Ishikawa (cell line): ENCODE measurements around the gene TEAD1.
A peak's percentile ranks its signal among the peaks of the same experiment; 100 is the strongest.

Experiments
- CEBPB ChIP-seq: IDR thresholded peaks from 2 replicates; pipeline ENCODE4 v1.6.1; 2012
- CREB1 ChIP-seq: IDR thresholded peaks from 2 replicates; pipeline ENCODE4 v1.6.1; 2012; ENCODE audit warnings: low read depth
- EGR1 ChIP-seq: IDR thresholded peaks from 2 replicates; pipeline ENCODE4 v1.6.1; 2012
- EP300 ChIP-seq: IDR thresholded peaks from 2 replicates; pipeline ENCODE4 v1.6.1; 2012; ENCODE audit warnings: borderline replicate concordance
- FOXM1 ChIP-seq: IDR thresholded peaks from 2 replicates; pipeline ENCODE4 v1.6.1; 2012; ENCODE audit warnings: low read depth, borderline replicate concordance
- NFIC ChIP-seq: IDR thresholded peaks from 2 replicates; pipeline ENCODE4 v1.6.1; 2012
- RAD21 ChIP-seq: IDR thresholded peaks from 2 replicates; pipeline ENCODE4 v1.6.1; 2012; ENCODE audit warnings: low read depth
- TAF1 ChIP-seq: IDR thresholded peaks from 2 replicates; pipeline ENCODE4 v1.6.1; 2012; ENCODE audit warnings: low read depth, mild to moderate bottlenecking
- TCF12 ChIP-seq: IDR thresholded peaks from 2 replicates; pipeline ENCODE4 v1.6.1; 2012; ENCODE audit warnings: low read depth
- TEAD4 ChIP-seq: IDR thresholded peaks from 2 replicates; pipeline ENCODE4 v1.6.1; 2012
- USF1 ChIP-seq: IDR thresholded peaks from 2 replicates; pipeline ENCODE4 v1.6.1; 2012
- YY1 ChIP-seq: IDR thresholded peaks from 2 replicates; pipeline ENCODE4 v1.6.1; 2012; ENCODE audit warnings: low read depth
- ZBTB7A ChIP-seq: IDR thresholded peaks from 2 replicates; pipeline ENCODE4 v1.6.1; 2012; ENCODE audit warnings: low read depth
- TF ChIP-seq, protein P1 (sequence below): IDR thresholded peaks from 2 replicates; pipeline ENCODE4 v1.6.1; 2012; ENCODE audit warnings: low read depth, mild to moderate bottlenecking
- TF ChIP-seq, protein P2 (sequence below): IDR thresholded peaks from 2 replicates; pipeline ENCODE4 v1.6.1; 2012

The TEAD1 gene

GRCh38 chr11:12958986-12959385 is 284.8 kb downstream of the TEAD1 start:
- TF ChIP-seq TAF1 (no peak), ZBTB7A (no peak), TCF12 (no peak), RAD21 (no peak), CEBPB (no peak), TEAD4 (no peak), NFIC (no peak), EGR1 (no peak), CREB1 (no peak), EP300 (no peak), YY1 (no peak), USF1 (no peak), FOXM1 (no peak)
- TF ChIP-seq, protein P1, sequence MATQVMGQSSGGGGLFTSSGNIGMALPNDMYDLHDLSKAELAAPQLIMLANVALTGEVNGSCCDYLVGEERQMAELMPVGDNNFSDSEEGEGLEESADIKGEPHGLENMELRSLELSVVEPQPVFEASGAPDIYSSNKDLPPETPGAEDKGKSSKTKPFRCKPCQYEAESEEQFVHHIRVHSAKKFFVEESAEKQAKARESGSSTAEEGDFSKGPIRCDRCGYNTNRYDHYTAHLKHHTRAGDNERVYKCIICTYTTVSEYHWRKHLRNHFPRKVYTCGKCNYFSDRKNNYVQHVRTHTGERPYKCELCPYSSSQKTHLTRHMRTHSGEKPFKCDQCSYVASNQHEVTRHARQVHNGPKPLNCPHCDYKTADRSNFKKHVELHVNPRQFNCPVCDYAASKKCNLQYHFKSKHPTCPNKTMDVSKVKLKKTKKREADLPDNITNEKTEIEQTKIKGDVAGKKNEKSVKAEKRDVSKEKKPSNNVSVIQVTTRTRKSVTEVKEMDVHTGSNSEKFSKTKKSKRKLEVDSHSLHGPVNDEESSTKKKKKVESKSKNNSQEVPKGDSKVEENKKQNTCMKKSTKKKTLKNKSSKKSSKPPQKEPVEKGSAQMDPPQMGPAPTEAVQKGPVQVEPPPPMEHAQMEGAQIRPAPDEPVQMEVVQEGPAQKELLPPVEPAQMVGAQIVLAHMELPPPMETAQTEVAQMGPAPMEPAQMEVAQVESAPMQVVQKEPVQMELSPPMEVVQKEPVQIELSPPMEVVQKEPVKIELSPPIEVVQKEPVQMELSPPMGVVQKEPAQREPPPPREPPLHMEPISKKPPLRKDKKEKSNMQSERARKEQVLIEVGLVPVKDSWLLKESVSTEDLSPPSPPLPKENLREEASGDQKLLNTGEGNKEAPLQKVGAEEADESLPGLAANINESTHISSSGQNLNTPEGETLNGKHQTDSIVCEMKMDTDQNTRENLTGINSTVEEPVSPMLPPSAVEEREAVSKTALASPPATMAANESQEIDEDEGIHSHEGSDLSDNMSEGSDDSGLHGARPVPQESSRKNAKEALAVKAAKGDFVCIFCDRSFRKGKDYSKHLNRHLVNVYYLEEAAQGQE, result no peak
- TF ChIP-seq, protein P2, sequence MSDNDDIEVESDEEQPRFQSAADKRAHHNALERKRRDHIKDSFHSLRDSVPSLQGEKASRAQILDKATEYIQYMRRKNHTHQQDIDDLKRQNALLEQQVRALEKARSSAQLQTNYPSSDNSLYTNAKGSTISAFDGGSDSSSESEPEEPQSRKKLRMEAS, result no peak

GRCh38 chr11:12961615-12962014 is 287.4 kb downstream of the TEAD1 start:
- TF ChIP-seq FOXM1, result no peak
- TF ChIP-seq, protein P2, result no peak
- no peak for TF ChIP-seq YY1
- TF ChIP-seq RAD21, result peak; percentile 19; the same call in 1 of the 2 replicates
- TF ChIP-seq, protein P1, result no peak
- no peak for TF ChIP-seq NFIC

GRCh38 chr11:12962306-12962705 is 288.1 kb downstream of the TEAD1 start:
- TF ChIP-seq FOXM1 (no peak), YY1 (no peak), EP300 (no peak), CREB1 (no peak), EGR1 (no peak), TEAD4 (no peak), ZBTB7A (no peak)
- TF ChIP-seq, protein P1, result no peak

GRCh38 chr11:12963051-12963450 is 288.8 kb downstream of the TEAD1 start:
- no peak for TF ChIP-seq ZBTB7A
- no peak for TF ChIP-seq CREB1
- TF ChIP-seq EGR1, result no peak
- TF ChIP-seq YY1, result no peak
- TF ChIP-seq NFIC, result no peak
- TF ChIP-seq EP300, result no peak
- TF ChIP-seq FOXM1, result no peak
- TF ChIP-seq, protein P1, result no peak
- TF ChIP-seq, protein P2, result no peak
- no peak for TF ChIP-seq RAD21
